K562 (cell line): Measurements from ENCODE around the gene GAPDH. TPM values are rescaled to one million over a fixed set of nuclear protein-coding genes. Genes with fewer than 3 reads are reported as not detected.

Experiments used
- ATAC-seq: fragments of 200-7000 bp; cut with Tn5 transposase; 3 replicates; pipeline ENCODE4 v1.9.1; 2020; ENCODE audit warnings: moderate library complexity
- BruUV-seq: library from RNA; stranded (reverse); fragments of 400-500 nt; replicated peaks from 2 replicates; lab custom pipeline; 2021; lab: Mats Ljungman, UMichigan
- CTCF ChIA-PET: fragments of 300-600 bp; formaldehyde crosslinking; extraction: SDS; loops from one replicate; lab custom pipeline; 2021; ENCODE audit warnings: low intra/inter-chr PET ratio; lab: Yijun Ruan, JAX
- POLR2A ChIA-PET: fragments of 300-600, 350-650 bp; sonication (Branson Sonifier 250); formaldehyde crosslinking; extraction: SDS; loops from one replicate; lab custom pipeline; 2021; ENCODE audit warnings: antibody characterized with exemption, inconsistent platforms; lab: Yijun Ruan, JAX
- DNase-seq, 4 experiments: peaks; one replicate each; pipeline versions ENCODE4 v3.0.0 to v3.0.0-alpha.2; 2011 to 2018; ENCODE audit warnings: low spot score in 3 of 4, mixed read lengths in 3 of 4; ENCODE audit errors: extremely low read depth in 1 of 4
- FAIRE-seq: peaks from 2 replicates; lab custom pipeline; 2011; peaks lifted over from hg19 to GRCh38; lab: Jason Lieb, UNC
- H2AFZ ChIP-seq: 2 replicates; pipeline ENCODE4 v1.6.0; 2011; ENCODE audit warnings: low read depth, low read length, control low read depth, inconsistent platforms
- H3K27ac ChIP-seq: fragments of 200-600 bp; 3 replicates; pipeline ENCODE4 v1.8.0; 2011; ENCODE audit warnings: low read depth, mild to moderate bottlenecking, control low read depth, inconsistent platforms, low read length, moderate library complexity, mixed read lengths; ENCODE audit errors: extremely low read depth
- H3K27me3 ChIP-seq, 2 experiments: fragments of 300-600 bp in 1 of 2; 2 replicates in 1 of 2; 3 replicates in 1 of 2; pipeline versions ENCODE4 v1.6.0 to v1.8.0; 2011; ENCODE audit warnings: inconsistent platforms in 2 of 2, low read length in 2 of 2, mild to moderate bottlenecking in 1 of 2, mixed read lengths in 1 of 2, moderate library complexity in 1 of 2; ENCODE audit not compliant: control insufficient read depth in 2 of 2, insufficient read depth in 2 of 2
- H3K36me3 ChIP-seq: fragments of 300-600 bp; 3 replicates; pipeline ENCODE4 v1.8.0; 2011; ENCODE audit warnings: mild to moderate bottlenecking, low read length, inconsistent platforms; ENCODE audit not compliant: control insufficient read depth, insufficient read depth
- H3K4me1 ChIP-seq, 2 experiments: fragments of 200-600 bp in 1 of 2; replicated peaks in 1 of 2; 2 replicates in 1 of 2; 3 replicates in 1 of 2; pipeline versions ENCODE4 v1.5.1 to v1.8.0; 2011; ENCODE audit warnings: inconsistent platforms in 2 of 2, low read length in 2 of 2, mild to moderate bottlenecking in 1 of 2, mixed read lengths in 1 of 2, moderate library complexity in 1 of 2; ENCODE audit not compliant: control insufficient read depth in 2 of 2, insufficient read depth in 2 of 2
- H3K4me2 ChIP-seq: 2 replicates; pipeline ENCODE4 v1.6.1; 2011; ENCODE audit warnings: low read length, control low read depth, inconsistent platforms, mixed read lengths; ENCODE audit not compliant: insufficient read depth
- H3K4me3 ChIP-seq: fragments of 200-600 bp; sonication (generic), shearing (Covaris generic); 2 replicates; pipeline ENCODE4 v1.5.1; 2016; ENCODE audit warnings: control low read depth, inconsistent platforms
- H3K79me2 ChIP-seq: fragments of 200-600 bp; 3 replicates; pipeline ENCODE4 v1.8.0; 2011; ENCODE audit warnings: low read length, inconsistent platforms; ENCODE audit not compliant: control insufficient read depth, insufficient read depth
- H3K9ac ChIP-seq, 2 experiments: 2 replicates each; pipeline versions ENCODE4 v1.6.0 to v1.6.1; 2011; ENCODE audit warnings: low read depth in 2 of 2, low read length in 2 of 2, control low read depth in 1 of 2, inconsistent platforms in 1 of 2, mild to moderate bottlenecking in 1 of 2, mixed read lengths in 1 of 2; ENCODE audit not compliant: insufficient read depth in 1 of 2
- H3K9me1 ChIP-seq: one replicate; pipeline ENCODE4 v1.6.0; 2011; ENCODE audit warnings: inconsistent platforms, mild to moderate bottlenecking, low read length, moderate library complexity; ENCODE audit not compliant: control insufficient read depth, insufficient read depth
- H3K9me3 ChIP-seq: replicated peaks from 2 replicates; pipeline ENCODE4 v1.5.1; 2011; ENCODE audit warnings: low read depth, low read length, inconsistent platforms; ENCODE audit not compliant: control insufficient read depth, insufficient read depth
- H4K20me1 ChIP-seq: replicated peaks from 2 replicates; pipeline ENCODE4 v1.6.1; 2011; ENCODE audit warnings: low read length, inconsistent platforms, mixed read lengths; ENCODE audit not compliant: control insufficient read depth, insufficient read depth
- BRCA1 ChIP-seq, 2 experiments: fragments of 450-650 bp in 1 of 2; sonication (generic) in 1 of 2; formaldehyde crosslinking in 1 of 2; IDR thresholded peaks; 2 replicates each; pipeline versions ENCODE4 v1.5.0 to v1.6.1; 2017 to 2020; ENCODE audit warnings: mild to moderate bottlenecking in 1 of 2, missing genetic modification reagents in 1 of 2
- HDGF ChIP-seq: fragments of 450-650 bp; IDR thresholded peaks from 2 replicates; pipeline ENCODE4 v1.6.1; 2016
- IRF2 ChIP-seq: sonication (generic); formaldehyde crosslinking; IDR thresholded peaks from 2 replicates; pipeline ENCODE4 v1.8.1; 2022; ENCODE audit warnings: mild to moderate bottlenecking, missing genetic modification reagents
- JUNB ChIP-seq: fragments of 450-650 bp; formaldehyde crosslinking; conservative IDR thresholded peaks from 2 replicates; pipeline ENCODE4 v1.4.0; 2020; ENCODE audit warnings: mild to moderate bottlenecking
- NKRF ChIP-seq: fragments of 450-650 bp; IDR thresholded peaks from 2 replicates; pipeline ENCODE4 v1.6.1; 2016; ENCODE audit warnings: borderline replicate concordance
- PML ChIP-seq: IDR thresholded peaks from 2 replicates; pipeline ENCODE4 v1.6.1; 2012; ENCODE audit warnings: low read length, inconsistent platforms
- SPI1 ChIP-seq: IDR thresholded peaks from 2 replicates; pipeline ENCODE4 v1.6.1; 2011; ENCODE audit warnings: low read depth, low read length, control low read depth, borderline replicate concordance
- TRIM28 ChIP-seq: fragments of 450-650 bp; IDR thresholded peaks from 2 replicates; pipeline ENCODE4 v1.6.1; 2017
- ZFX ChIP-seq: sonication (generic); formaldehyde crosslinking; IDR thresholded peaks from 2 replicates; pipeline ENCODE4 v1.8.0; 2022; ENCODE audit warnings: mild to moderate bottlenecking, missing genetic modification reagents, moderate library complexity
- ZNF586 ChIP-seq: fragments of 450-650 bp; formaldehyde crosslinking; conservative IDR thresholded peaks from 2 replicates; pipeline ENCODE4 v1.4.0; 2020; ENCODE audit warnings: mild to moderate bottlenecking, moderate library complexity
- WGBS: fragments of 100-300 bp; shearing (Covaris generic); methylation state at CpG from one replicate; pipeline ENCODE4 v1.1.6; 2016; ENCODE audit warnings: low coverage, mixed read lengths; ENCODE audit not compliant: insufficient coverage; ENCODE audit errors: missing lambda C conversion rate; 5-methylcytosine and 5-hydroxymethylcytosine counted together
- in situ Hi-C: fragments of 300-500 bp; cut with MboI; formaldehyde crosslinking; loops from 4 replicates; pipeline ENCODE4 v1.15.0; 2018; ENCODE audit warnings: inconsistent platforms, mixed read lengths
- intact Hi-C: fragments of 100-400 bp; cut with micrococcal nuclease; formaldehyde crosslinking; loops from 2 replicates; pipeline ENCODE4 v1.14.2; 2022
- polyA plus RNA-seq, 8 experiments: library from polyadenylated mRNA; depleted of rRNA in 4 of 8; stranded (reverse) in 5 of 8; unstranded in 3 of 8; fragments of >200 nt; fragmentation: Nextera tagmentation in 2 of 8; fragmentation: Illumina TruSeq in 1 of 8; extraction: Ambion mirVana in 2 of 8; extraction: Trizol in 1 of 8; gene quantifications; 2 replicates each; pipeline versions ENCODE4 v1.2.1 to v1.2.3, GENCODE V29; 2011 to 2014; ENCODE audit warnings: inconsistent platforms in 1 of 8, missing spikeins in 1 of 8
- total RNA-seq, 7 experiments: library from RNA; depleted of rRNA in 6 of 7; stranded (reverse); fragments of >200 nt in 6 of 7; fragmentation: Illumina TruSeq in 2 of 7; extraction: Trizol in 2 of 7; gene quantifications; 2 replicates each; pipeline versions ENCODE4 v1.2.1 to v1.2.3, GENCODE V29; 2011 to 2021; ENCODE audit warnings: low replicate concordance in 1 of 7

GAPDH gene
- total and polyA plus RNA-seq, 9 of the 15 experiments (the other 6 are each of a cell fraction or from before 2014, with no cell fraction given): 2,206 to 6,793 (median 4,217) TPM

DNA sequence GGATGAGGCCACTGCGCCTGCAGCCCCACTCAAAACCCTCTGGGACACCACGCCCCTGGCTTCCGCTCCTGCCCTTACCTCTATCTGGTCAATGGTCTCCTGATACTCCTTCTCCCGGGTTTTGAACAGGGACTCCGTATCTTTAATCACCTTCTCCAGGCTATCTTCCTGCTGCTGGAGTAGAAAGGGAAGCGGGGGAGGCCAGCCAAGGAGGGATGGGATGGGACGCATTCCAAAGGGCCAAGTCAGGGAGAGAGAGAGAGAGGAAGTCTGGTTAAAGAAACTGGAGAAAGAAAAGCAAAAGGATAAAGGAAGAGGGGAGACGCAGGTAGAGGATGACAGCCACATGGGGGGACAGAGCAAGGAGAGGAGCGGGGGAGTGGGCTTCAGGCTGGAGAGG is 13.7 kb downstream of the GAPDH start:
- Histone ChIP-seq H3K9ac (peak overlapping the region in 1 of 2 experiments; percentile 74; a peak in 2 of 4 replicates), H3K9me3 (no peaks in the 10 kb centered on the region), H3K4me3 (no peak overlapping the region), H3K27me3 (no peaks in the 10 kb centered on the region), H3K79me2 (no peaks in the 10 kb centered on the region), H3K36me3 (no peaks in the 10 kb centered on the region), H2AFZ (no peak overlapping the region), H3K27ac (no peak overlapping the region), H4K20me1 (no peaks in the 10 kb centered on the region), H3K4me2 (no peak overlapping the region; the same call in 1 of the 2 replicates), H3K9me1 (no peaks in the 10 kb centered on the region), H3K4me1 (peaks cover 27 to 59% of the 10 kb centered on the region in 2 experiments; a peak in 4 of 5 replicates)
- ChIA-PET CTCF (no interaction called here), POLR2A (interaction anchor here (1.2 kb wide), 1 partner anchor 14 kb away, joined by 4 read pairs; the partner anchor contains the start of gene GAPDH)
- in situ Hi-C loops (no loop called here), intact Hi-C loops (no loop called here)
- TF ChIP-seq ZFX (CRISPR knock-in tag): no peak
- no peak for TF ChIP-seq BRCA1 (IDR thresholded peaks at IDR 0.05)
- no peak for TF ChIP-seq BRCA1 (CRISPR knock-in tag; IDR thresholded peaks at IDR 0.05)
- 0 out of 2 replicates have a peak, but pooled peaks have one; percentile 1 for TF ChIP-seq SPI1
- no TSS peak for BruUV-seq
- FAIRE-seq (no peak), DNase-seq (peak in 2 of 4 experiments; percentile 23 to 27), ATAC-seq (no peak)
- WGBS: 61% methylated on average over 7 of the region's 9 CpGs

DNA sequence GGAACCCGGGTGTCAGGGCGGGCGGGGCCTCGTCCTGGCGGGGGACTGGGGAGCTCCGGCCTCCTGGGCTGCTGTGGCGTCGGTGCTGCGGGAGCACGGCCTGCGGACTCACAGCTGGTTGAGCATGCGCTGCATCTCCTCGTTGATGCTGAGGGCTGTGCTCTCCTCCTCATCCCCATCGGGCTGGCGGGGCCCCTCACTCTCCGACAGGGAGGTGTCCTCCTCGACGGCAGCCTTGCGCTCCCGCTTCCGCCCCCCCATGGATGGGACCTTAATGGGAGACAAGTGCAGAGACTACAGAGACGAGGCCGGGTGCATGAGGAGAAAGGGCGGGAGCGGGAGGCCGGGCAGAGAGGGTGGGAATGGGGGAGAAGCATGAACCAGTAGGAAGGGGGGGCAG is 14.2 kb downstream of the GAPDH start:
- Histone ChIP-seq H3K4me2 (no peak overlapping the region), H3K9ac (peak overlapping the region in 1 of 2 experiments; percentile 74; a peak in 1 of 4 replicates), H3K79me2 (no peaks in the 10 kb centered on the region), H3K9me3 (no peaks in the 10 kb centered on the region), H3K36me3 (no peaks in the 10 kb centered on the region), H3K9me1 (no peaks in the 10 kb centered on the region), H3K27ac (no peak overlapping the region), H3K4me1 (peaks cover 27 to 59% of the 10 kb centered on the region in 2 experiments; a peak in 4 of 5 replicates), H3K4me3 (no peak overlapping the region), H2AFZ (no peak overlapping the region), H4K20me1 (no peaks in the 10 kb centered on the region), H3K27me3 (no peaks in the 10 kb centered on the region)
- ChIA-PET CTCF (no interaction called here), POLR2A (interaction anchor here (0.5 kb wide), 1 partner anchor 199 kb away, joined by 3 read pairs; no protein-coding TSS in a partner anchor)
- in situ Hi-C loops: no loop called here
- 69% methylated on average over 9 of the region's 26 CpGs for WGBS
- ATAC-seq (no peak), DNase-seq (no peak), FAIRE-seq (no peak)
- intact Hi-C loops: no loop called here
- BruUV-seq: no TSS peak
- TF ChIP-seq IRF2 (no peak), JUNB (CRISPR knock-in tag) (no peak), PML (no peak), ZNF586 (CRISPR knock-in tag) (no peak), NKRF (no peak), TRIM28 (no peak), HDGF (no peak)
